Stomach (tissue), 9 donors: ENCODE measurements around the gene CAPN12. TPM values are rescaled to one million over a fixed set of nuclear protein-coding genes. Genes with fewer than 3 reads are reported as not detected.

Experiments
- DNase-seq, 2 donors: peaks; one replicate each; pipeline versions ENCODE4 v3.0.0 to v3.0.0-alpha.2; 2013 to 2019
- H3K27ac ChIP-seq, 5 donors: fragments of 200-600 bp in 4 of 5; sonication (generic) in 4 of 5; one replicate each; pipeline ENCODE4 v1.5.1; 2013 to 2019; ENCODE audit warnings: mild to moderate bottlenecking in 1 of 5, moderate library complexity in 1 of 5
- H3K27me3 ChIP-seq, 3 donors: fragments of 200-600 bp; sonication (generic); one replicate each; pipeline ENCODE4 v1.5.1; 2017 to 2019; ENCODE audit warnings: mixed run types in 1 of 3
- H3K36me3 ChIP-seq, 4 donors: fragments of 200-600 bp; sonication (generic); 1 replicate in 3 of 4; 2 replicates in 1 of 4; pipeline ENCODE4 v1.5.1; 2016 to 2019
- H3K4me1 ChIP-seq, 4 donors: fragments of 200-600 bp; sonication (generic); one replicate each; pipeline ENCODE4 v1.5.1; 2016 to 2019
- H3K4me3 ChIP-seq, 4 donors: fragments of 200-600 bp; sonication (generic) in 3 of 4; one replicate each; pipeline ENCODE4 v1.5.1; 2016 to 2019; ENCODE audit warnings: mild to moderate bottlenecking in 1 of 4
- H3K9me3 ChIP-seq, 4 donors: fragments of 200-600 bp; sonication (generic); one replicate each; pipeline ENCODE4 v1.5.1; 2016 to 2019
- CTCF ChIP-seq, 7 experiments: fragments of 450-650 bp in 4 of 7; fragments of 200-600 bp in 3 of 7; sonication (generic) in 3 of 7; IDR thresholded peaks; one replicate each; pipeline ENCODE4 v1.5.1; 2016 to 2019; ENCODE audit warnings: antibody characterized with exemption in 7 of 7, control low read depth in 2 of 7, mild to moderate bottlenecking in 1 of 7
- EP300 ChIP-seq: sonication (generic); formaldehyde crosslinking; IDR thresholded peaks from one replicate; pipeline ENCODE4 v1.6.1; 2017; ENCODE audit warnings: antibody characterized with exemption
- POLR2A ChIP-seq, 4 donors: fragments of 450-650 bp; IDR thresholded peaks; one replicate each; pipeline ENCODE4 v1.6.1; 2016; ENCODE audit warnings: antibody characterized with exemption in 4 of 4, control low read depth in 2 of 4, mild to moderate bottlenecking in 1 of 4, moderate library complexity in 1 of 4
- POLR2AphosphoS5 ChIP-seq, 3 donors: sonication (generic); formaldehyde crosslinking; IDR thresholded peaks; one replicate each; pipeline ENCODE4 v1.6.1; 2016; ENCODE audit warnings: antibody characterized with exemption in 3 of 3
- WGBS, 5 donors: extraction: QIAGEN DNeasy Blood & Tissue Kit in 3 of 5; methylation state at CpG; one replicate each; pipeline versions ENCODE4 v1.1.5 to v1.1.7; 2013 to 2018; 5-methylcytosine and 5-hydroxymethylcytosine counted together
- intact Hi-C: fragments of 100-400 bp; cut with DNase I; formaldehyde crosslinking; loops from one replicate; pipeline ENCODE4 v1.15.1; 2023; ENCODE audit warnings: low total_unique reads
- polyA plus RNA-seq, 3 donors: library from polyadenylated mRNA; stranded (reverse); fragments of 200-250 nt; gene quantifications; one replicate each; pipeline ENCODE4 v1.2.3, GENCODE V29; 2013
- total RNA-seq, 5 donors: library from RNA; depleted of rRNA; stranded (reverse); fragments of >200 nt; gene quantifications; one replicate each; pipeline versions ENCODE4 v1.1.0 to v1.2.3, GENCODE V29; 2014 to 2016
- donor health status: healthy with polysubstance abuse.
- donor health status: Bipolar disorder and iron deficiency.
- donor health status: healthy.

CAPN12 gene
- total and polyA plus RNA-seq, 8 donors: 1.2 to 33.3 (median 5.6) TPM

GRCh38 chr19:38695832-38696728 is 48.2 kb downstream of the CAPN12 start:
- peaks cover 3 to 65% (median 38%) of the 10 kb centered on the region in 4 donors for H3K36me3 ChIP-seq
- H3K27me3 ChIP-seq: no peaks in the 10 kb centered on the region
- no peak for TF ChIP-seq POLR2AphosphoS5 (IDR thresholded peaks at IDR 0.05)
- TF ChIP-seq POLR2A (IDR thresholded peaks at IDR 0.05): no peak
- TF ChIP-seq EP300: no peak
- no peak for TF ChIP-seq CTCF (IDR thresholded peaks at IDR 0.05)
- H3K4me3 ChIP-seq: no peak overlapping the region
- H3K4me1 ChIP-seq: peaks cover 94 to 100% (median 97%) of the 10 kb centered on the region in 4 donors
- intact Hi-C loops: no loop called here
- DNase-seq: no peak
- WGBS, 5 donors: 83 to 92% (median 89%) methylated on average over 21 to 22 of the region's 22 CpGs
- H3K9me3 ChIP-seq: no peaks in the 10 kb centered on the region
- H3K27ac ChIP-seq: peak overlapping the region in 4 of 5 donors; percentile 89 to 96 (median 92)

DNA sequence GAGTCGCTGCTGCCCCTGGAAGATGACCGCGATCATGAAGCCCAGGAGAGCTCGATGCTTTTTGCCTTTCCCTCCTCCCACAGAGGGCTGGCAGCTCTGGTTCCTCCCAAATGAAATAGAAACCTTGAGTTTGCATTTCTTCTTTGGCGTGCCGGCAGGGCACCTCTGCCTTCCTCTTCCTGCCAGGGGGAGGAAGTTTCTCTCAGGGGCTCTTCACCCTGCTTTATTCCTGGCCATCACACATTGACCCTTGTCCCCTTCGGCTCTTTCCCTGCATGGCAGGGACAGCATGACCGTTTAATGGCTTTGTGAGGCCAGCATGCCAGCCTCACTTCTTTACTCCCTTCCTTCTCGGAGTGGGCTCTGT is 49.0 kb downstream of the CAPN12 start:
- Histone ChIP-seq H3K4me3 (no peak overlapping the region), H3K27ac (peak overlapping the region; percentile 13 to 96 (median 92)), H3K36me3 (peaks cover 2 to 61% (median 31%) of the 10 kb centered on the region in 4 donors), H3K27me3 (no peaks in the 10 kb centered on the region), H3K9me3 (no peaks in the 10 kb centered on the region), H3K4me1 (peaks cover 87 to 99% (median 95%) of the 10 kb centered on the region in 4 donors)
- intact Hi-C loops: no loop called here
- no peak for DNase-seq
- TF ChIP-seq POLR2AphosphoS5 (IDR thresholded peaks at IDR 0.05): no peak
- TF ChIP-seq POLR2A (IDR thresholded peaks at IDR 0.05): no peak
- no peak for TF ChIP-seq EP300
- TF ChIP-seq CTCF (IDR thresholded peaks at IDR 0.05): no peak
- WGBS, 5 donors: 45 to 63% (median 60%) methylated on average over 9 of the region's 9 CpGs

DNA sequence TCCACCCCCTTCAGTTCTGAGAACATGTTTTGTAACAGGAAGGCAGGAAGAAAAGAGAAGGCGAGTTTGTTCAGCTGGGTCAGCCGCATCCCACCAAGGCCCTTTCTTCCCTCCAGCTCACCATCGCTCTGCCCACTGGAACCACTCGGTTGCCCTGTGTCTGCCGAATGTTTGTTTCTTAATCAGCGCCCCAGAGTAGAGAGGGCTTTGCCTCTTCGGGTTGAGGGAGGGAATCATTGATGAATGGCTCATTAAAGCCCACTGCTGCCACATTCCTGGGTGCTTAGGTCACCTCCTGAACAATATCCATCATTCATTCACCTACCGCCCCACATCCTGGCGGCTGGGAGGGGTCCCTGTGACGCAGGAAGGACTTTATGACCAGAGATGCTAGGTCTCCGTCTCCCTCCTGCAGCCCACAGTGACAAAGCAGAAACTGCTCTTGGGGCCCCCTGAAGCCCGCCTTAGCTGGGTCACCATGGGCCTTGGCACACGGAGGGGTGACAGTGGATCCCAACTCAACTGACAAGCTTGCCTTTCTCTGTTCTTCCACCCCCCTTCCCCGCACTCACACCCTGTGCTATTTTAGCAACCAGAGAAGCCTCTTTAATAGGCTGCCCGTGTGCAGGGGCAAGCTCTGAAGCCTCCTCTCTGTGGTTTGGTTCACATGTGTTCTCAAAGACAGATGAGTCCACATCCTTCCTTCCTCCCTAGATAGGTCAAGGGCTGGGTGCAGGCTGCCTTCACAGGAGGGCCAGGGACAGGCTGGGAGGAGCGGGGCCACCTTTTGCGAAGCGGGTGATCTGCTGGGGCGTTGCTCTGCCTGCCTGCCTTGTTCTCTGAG is 50.7 kb downstream of the CAPN12 start:
- peak overlapping the region; percentile 17 to 96 (median 92) for H3K27ac ChIP-seq
- intact Hi-C loops: no loop called here
- WGBS, 5 donors: 52 to 70% (median 64%) methylated on average over 19 of the region's 19 CpGs
- peak overlapping the region in 1 of 4 donors; percentile 6 for H3K4me3 ChIP-seq
- TF ChIP-seq CTCF (IDR thresholded peaks at IDR 0.05) (no peak), POLR2AphosphoS5 (IDR thresholded peaks at IDR 0.05) (no peak), POLR2A (IDR thresholded peaks at IDR 0.05) (no peak), EP300 (no peak)
- peaks cover 5 to 63% (median 30%) of the 10 kb centered on the region in 4 donors for H3K36me3 ChIP-seq
- no peaks in the 10 kb centered on the region for H3K9me3 ChIP-seq
- H3K27me3 ChIP-seq: no peaks in the 10 kb centered on the region
- DNase-seq: peak in 1 of 2 donors; percentile 89
- peaks cover 81 to 99% (median 90%) of the 10 kb centered on the region in 4 donors for H3K4me1 ChIP-seq
